HEK293 (cell line): ENCODE results near the gene SLC25A38.

Experiments
- CTCF ChIA-PET: fragments of 350-600 bp; formaldehyde crosslinking; extraction: SDS; loops from one replicate; lab custom pipeline; 2021; ENCODE audit warnings: antibody characterized with exemption; lab: Yijun Ruan, JAX
- POLR2A ChIA-PET: fragments of 300-600 bp; formaldehyde crosslinking; extraction: SDS; loops from one replicate; lab custom pipeline; 2020; ENCODE audit warnings: antibody characterized with exemption, inconsistent platforms; lab: Yijun Ruan, JAX
- H3K27ac ChIP-seq: fragments of 200-500 bp; sonication (Bioruptor generic); 2 replicates; pipeline ENCODE4 v1.5.1; 2014; ENCODE audit warnings: low read depth, low read length, control low read depth, inconsistent platforms; ENCODE audit errors: extremely low read depth
- H3K36me3 ChIP-seq, 2 experiments: fragments of 200-500 bp in 1 of 2; sonication (Bioruptor generic) in 1 of 2; 1 replicate in 1 of 2; 2 replicates in 1 of 2; pipeline ENCODE4 v1.5.1; 2014 to 2017; ENCODE audit warnings: inconsistent platforms in 2 of 2, low read length in 2 of 2; ENCODE audit not compliant: control insufficient read depth in 2 of 2, insufficient read depth in 1 of 2
- H3K4me1 ChIP-seq: fragments of 200-500 bp; sonication (Bioruptor generic); 2 replicates; pipeline ENCODE4 v1.5.1; 2014; ENCODE audit warnings: mild to moderate bottlenecking, low read length, inconsistent platforms; ENCODE audit not compliant: control insufficient read depth, insufficient read depth
- H3K4me3 ChIP-seq: 2 replicates; pipeline ENCODE4 v1.5.1; 2011; ENCODE audit warnings: low read depth, mild to moderate bottlenecking, control low read depth, low read length, moderate library complexity
- H3K9me3 ChIP-seq: fragments of 200-500 bp; sonication (Bioruptor generic); 2 replicates; pipeline ENCODE4 v1.5.1; 2014; ENCODE audit warnings: low read depth, low read length, inconsistent platforms; ENCODE audit not compliant: control insufficient read depth, insufficient read depth
- AEBP2 ChIP-seq: fragments of 450-650 bp; formaldehyde crosslinking; IDR thresholded peaks from 2 replicates; pipeline ENCODE4 v1.5.1; 2016; ENCODE audit warnings: missing biosample characterization, missing genetic modification characterization, borderline replicate concordance
- HOXD13 ChIP-seq: sonication (generic); formaldehyde crosslinking; IDR thresholded peaks from 2 replicates; pipeline ENCODE4 v1.8.0; 2022; ENCODE audit warnings: missing genetic modification reagents, borderline replicate concordance
- KLF16 ChIP-seq: fragments of 450-650 bp; formaldehyde crosslinking; IDR thresholded peaks from 2 replicates; pipeline ENCODE4 v1.5.1; 2017; ENCODE audit warnings: missing biosample characterization, missing genetic modification characterization
- MEIS1 ChIP-seq: sonication (generic); formaldehyde crosslinking; IDR thresholded peaks from 2 replicates; pipeline ENCODE4 v1.8.1; 2022; ENCODE audit warnings: missing genetic modification reagents, mild to moderate bottlenecking, borderline replicate concordance
- PRDM6 ChIP-seq: fragments of 450-650 bp; formaldehyde crosslinking; IDR thresholded peaks from 2 replicates; pipeline ENCODE4 v1.5.1; 2017; ENCODE audit warnings: missing biosample characterization, missing genetic modification characterization
- RBAK ChIP-seq: fragments of 450-650 bp; formaldehyde crosslinking; IDR thresholded peaks from 2 replicates; pipeline ENCODE4 v1.5.1; 2016; ENCODE audit warnings: missing biosample characterization, missing genetic modification characterization
- ZBTB26 ChIP-seq: fragments of 450-650 bp; formaldehyde crosslinking; optimal IDR thresholded peaks from 2 replicates; pipeline ENCODE3; 2016; ENCODE audit warnings: missing biosample characterization, mild to moderate bottlenecking, missing genetic modification characterization
- ZFP37 ChIP-seq: fragments of 450-650 bp; formaldehyde crosslinking; IDR thresholded peaks from 2 replicates; pipeline ENCODE4 v1.5.1; 2016; ENCODE audit warnings: missing biosample characterization, missing genetic modification characterization
- ZNF140 ChIP-seq: fragments of 450-650 bp; formaldehyde crosslinking; IDR thresholded peaks from 2 replicates; pipeline ENCODE4 v1.5.1; 2016; ENCODE audit warnings: missing biosample characterization, missing genetic modification characterization
- ZNF155 ChIP-seq: fragments of 450-650 bp; formaldehyde crosslinking; IDR thresholded peaks from 2 replicates; pipeline ENCODE4 v1.5.1; 2016; ENCODE audit warnings: missing biosample characterization, missing genetic modification characterization
- ZNF280D ChIP-seq: fragments of 450-650 bp; formaldehyde crosslinking; IDR thresholded peaks from 2 replicates; pipeline ENCODE4 v1.5.1; 2016; ENCODE audit warnings: missing biosample characterization, missing genetic modification characterization
- ZNF292 ChIP-seq: fragments of 450-650 bp; formaldehyde crosslinking; IDR thresholded peaks from 2 replicates; pipeline ENCODE4 v1.5.1; 2016; ENCODE audit warnings: low read depth, missing biosample characterization, missing genetic modification characterization, borderline replicate concordance
- ZNF398 ChIP-seq: fragments of 450-650 bp; formaldehyde crosslinking; IDR thresholded peaks from 2 replicates; pipeline ENCODE4 v1.5.1; 2017; ENCODE audit warnings: missing biosample characterization, missing genetic modification characterization
- ZNF449 ChIP-seq: fragments of 450-650 bp; formaldehyde crosslinking; IDR thresholded peaks from 2 replicates; pipeline ENCODE4 v1.5.1; 2017; ENCODE audit warnings: missing biosample characterization, mild to moderate bottlenecking, missing genetic modification characterization, moderate library complexity
- ZNF544 ChIP-seq: fragments of 450-650 bp; formaldehyde crosslinking; IDR thresholded peaks from 2 replicates; pipeline ENCODE4 v1.5.0; 2017; ENCODE audit warnings: missing biosample characterization, missing genetic modification characterization
- ZNF555 ChIP-seq: fragments of 450-650 bp; formaldehyde crosslinking; conservative IDR thresholded peaks from 2 replicates; pipeline ENCODE4 v1.5.1; 2017; ENCODE audit warnings: missing biosample characterization, mild to moderate bottlenecking, missing genetic modification characterization, inconsistent platforms
- ZNF843 ChIP-seq: fragments of 450-650 bp; formaldehyde crosslinking; IDR thresholded peaks from 2 replicates; pipeline ENCODE4 v1.5.1; 2016; ENCODE audit warnings: missing biosample characterization, missing genetic modification characterization
- ZSCAN5A ChIP-seq: fragments of 450-650 bp; formaldehyde crosslinking; IDR thresholded peaks from 2 replicates; pipeline ENCODE4 v1.5.1; 2016; ENCODE audit warnings: missing biosample characterization, missing genetic modification characterization

Gene SLC25A38

GRCh38 chr3:39379778-39380155, 3.4 kb upstream of the SLC25A38 start (continued):
- no peak for TF ChIP-seq ZNF280D
- no peak for TF ChIP-seq ZNF398
- TF ChIP-seq ZNF140 (tag by site-specific recombination), result no peak
- TF ChIP-seq ZNF555 (tag by site-specific recombination), result no peak

- Histone ChIP-seq H3K9me3 (no peaks in the 10 kb centered on the region), H3K4me3 (no peak overlapping the region), H3K4me1 (no peaks in the 10 kb centered on the region), H3K36me3 (peaks cover 0 to 4% of the 10 kb centered on the region in 2 experiments; a peak in 1 of 3 replicates), H3K27ac (no peak overlapping the region)
- TF ChIP-seq KLF16, result no peak
- TF ChIP-seq ZNF843 (tag by site-specific recombination), result no peak
- no peak for TF ChIP-seq RBAK (tag by site-specific recombination)
- no peak for TF ChIP-seq MEIS1 (CRISPR knock-in tag)
- no peak for TF ChIP-seq ZNF544 (tag by site-specific recombination)
- TF ChIP-seq ZFP37 (tag by site-specific recombination), result no peak
- no peak for TF ChIP-seq ZBTB26 (tag by site-specific recombination)
- no peak for TF ChIP-seq HOXD13 (CRISPR knock-in tag)
- TF ChIP-seq ZNF292 (tag by site-specific recombination), result no peak
- ChIA-PET POLR2A (no interaction called here), CTCF (interaction anchor here (0.8 to 1.6 kb wide), 2 partner anchors 92 to 93 kb away, joined by 3 to 6 read pairs; no protein-coding TSS in a partner anchor)
Observed at GRCh38 chr3:39381432-39381831, 1.7 kb upstream of the SLC25A38 start.

GRCh38 chr3:39383881-39384664, 903 bp downstream of the SLC25A38 start:
- peaks cover 0 to 8% of the 10 kb centered on the region in 2 experiments; a peak in 1 of 3 replicates for H3K36me3 ChIP-seq
- H3K4me3 ChIP-seq, result peak overlapping the region; percentile 94
- CTCF ChIA-PET, result interaction anchor here (1.0 kb wide), 1 partner anchor 863 kb away, joined by 3 read pairs; no protein-coding TSS in a partner anchor
- TF ChIP-seq ZSCAN5A (no peak), AEBP2 (tag by site-specific recombination) (no peak), ZNF140 (tag by site-specific recombination) (peak; percentile 96), PRDM6 (tag by site-specific recombination) (no peak), ZNF155 (tag by site-specific recombination) (no peak), ZNF449 (tag by site-specific recombination) (no peak)

More at GRCh38 chr3:39383881-39384664, 903 bp downstream of the SLC25A38 start:
- POLR2A ChIA-PET, result interaction anchor here (0.5 to 1.2 kb wide), 7 partner anchors 11 to 167 kb away, joined by 3 to 4 read pairs (median 3); partner anchors contain the start of gene RPSA
- Histone ChIP-seq H3K27ac (peak overlapping the region; percentile 69), H3K4me1 (0 out of 2 replicates have a peak, but pooled peaks cover 3% of the 10 kb centered on the region), H3K9me3 (no peaks in the 10 kb centered on the region)
